Endometrial microvascular endothelial cells (primary cell): ENCODE measurements around the gene CARMIL1. TPM values are rescaled to one million over a fixed set of nuclear protein-coding genes. Genes with fewer than 3 reads are reported as not detected.

Experiments used
- in situ Hi-C: cut with HindIII; loops from 2 replicates; pipeline ENCODE4 v1.10.0; 2017; ENCODE audit warnings: low sequenced_read_pairs, low pct_unique_long_range_greater_than_20kb; ENCODE audit errors: inconsistent ontology term
- total RNA-seq: library from RNA; depleted of rRNA; stranded (reverse); fragments of >200 nt; gene quantifications from one replicate; pipeline ENCODE4 v1.2.3, GENCODE V29; 2015; ENCODE audit errors: inconsistent ontology term

The CARMIL1 gene
- total RNA-seq, 1 donor from 2014 or later = 1.0 TPM

- in situ Hi-C loops = loop anchor here (25.0 kb wide), 1 partner anchor 237 kb away; no protein-coding TSS in a partner anchor
Observed at GRCh38 chr6:25499615-25500235, 220.6 kb downstream of the CARMIL1 start.

DNA sequence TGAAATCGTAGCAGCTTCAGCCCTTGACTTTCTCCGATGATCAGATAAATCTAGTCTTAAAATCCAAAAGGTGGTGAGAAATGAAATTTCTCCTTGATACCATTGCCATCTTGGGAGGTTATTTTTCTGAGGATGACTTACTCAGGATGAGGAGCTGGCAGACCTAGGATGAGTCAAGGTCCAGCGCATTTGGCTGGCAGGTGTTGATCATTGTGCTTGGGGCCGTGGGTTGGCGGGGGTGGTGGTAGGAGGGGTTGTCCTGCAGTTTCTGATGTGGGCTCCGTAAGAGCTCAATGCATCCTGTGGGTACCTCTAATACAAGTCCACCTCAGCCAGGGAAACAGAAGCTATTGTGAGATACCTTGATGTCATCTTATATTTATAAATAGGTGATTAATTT, 224.5 kb downstream of the CARMIL1 start:
- in situ Hi-C loops = no loop called here

- in situ Hi-C loops = no loop called here
Observed at GRCh38 chr6:25504661-25505060, 225.5 kb downstream of the CARMIL1 start.

DNA sequence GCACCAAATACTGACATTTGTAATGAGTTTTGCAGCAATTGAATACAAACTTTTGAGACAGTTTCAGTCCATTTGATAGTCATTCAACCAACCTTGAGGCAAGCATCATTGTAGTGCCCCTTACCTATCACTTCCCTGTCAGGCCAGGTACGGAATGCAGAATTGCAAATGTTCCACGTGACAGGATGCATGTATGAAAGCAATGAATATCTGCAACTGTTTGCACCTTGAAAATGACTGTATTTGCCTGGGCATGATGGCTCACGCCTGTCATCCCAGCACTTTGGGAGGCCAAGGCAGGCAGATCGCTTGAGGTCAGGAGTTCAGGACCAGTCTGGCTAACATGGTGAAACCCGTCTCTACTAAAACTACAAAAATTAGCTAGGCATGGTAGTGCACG, 226.8 kb downstream of the CARMIL1 start:
- in situ Hi-C loops = no loop called here

- in situ Hi-C loops = no loop called here
Observed at GRCh38 chr6:25508051-25508450, 228.9 kb downstream of the CARMIL1 start.

DNA sequence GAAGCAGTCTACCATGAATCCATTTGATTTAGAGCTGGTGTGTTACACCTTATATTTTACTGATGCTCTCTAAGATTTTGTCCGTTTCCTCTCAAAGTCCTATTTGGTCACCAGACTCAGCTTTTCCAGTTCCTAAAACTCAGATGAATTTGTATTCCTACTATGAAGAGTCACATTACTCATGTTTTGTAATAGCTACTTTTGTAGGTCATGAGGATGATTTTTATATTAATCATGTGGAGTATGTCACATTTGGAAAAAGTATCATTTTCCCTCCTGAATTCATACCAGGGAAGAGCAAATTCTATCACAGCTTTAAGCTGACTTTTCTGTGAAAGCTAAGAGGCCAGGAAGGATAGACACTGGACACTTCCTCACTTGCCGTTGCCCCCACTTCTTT, 232.2 kb downstream of the CARMIL1 start:
- in situ Hi-C loops = no loop called here

DNA sequence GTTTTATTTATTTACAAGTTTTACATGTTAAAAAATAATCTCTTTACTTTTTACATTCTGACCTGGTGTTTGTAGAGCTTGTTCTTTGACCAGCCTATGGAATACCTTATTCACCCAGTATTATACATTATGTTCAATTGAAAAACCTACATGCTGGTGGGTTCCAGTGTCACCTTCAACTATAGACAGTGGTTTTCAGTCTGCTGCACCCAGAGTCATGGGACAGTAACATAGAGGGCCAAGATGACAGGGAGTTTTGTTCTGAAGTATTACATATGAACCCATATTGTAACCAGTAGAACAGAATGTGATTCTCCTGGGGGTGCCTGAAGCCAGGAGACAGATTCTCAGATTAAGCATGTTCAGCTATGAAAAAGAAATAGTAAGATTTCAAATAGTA, 233.4 kb downstream of the CARMIL1 start:
- in situ Hi-C loops = no loop called here

DNA sequence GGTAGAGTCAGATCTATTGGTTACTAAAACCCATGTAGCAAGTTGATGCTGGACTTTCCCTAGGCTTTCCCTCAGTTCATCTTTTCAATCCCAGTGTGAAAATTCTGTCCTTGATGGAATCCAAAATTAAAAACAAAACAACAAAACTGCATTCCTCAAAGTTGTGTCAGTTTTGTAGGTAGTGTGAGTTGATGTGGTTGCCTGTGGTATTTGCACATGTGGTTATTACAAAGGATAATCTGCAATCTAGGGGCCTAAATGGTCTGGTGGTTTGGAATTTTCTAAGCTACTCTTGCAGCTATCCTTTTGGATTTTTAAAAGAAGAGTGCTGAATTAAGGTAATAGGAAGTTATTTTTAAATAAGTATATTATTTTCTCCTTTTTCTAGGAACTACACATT, 240.7 kb downstream of the CARMIL1 start:
- in situ Hi-C loops = no loop called here

DNA sequence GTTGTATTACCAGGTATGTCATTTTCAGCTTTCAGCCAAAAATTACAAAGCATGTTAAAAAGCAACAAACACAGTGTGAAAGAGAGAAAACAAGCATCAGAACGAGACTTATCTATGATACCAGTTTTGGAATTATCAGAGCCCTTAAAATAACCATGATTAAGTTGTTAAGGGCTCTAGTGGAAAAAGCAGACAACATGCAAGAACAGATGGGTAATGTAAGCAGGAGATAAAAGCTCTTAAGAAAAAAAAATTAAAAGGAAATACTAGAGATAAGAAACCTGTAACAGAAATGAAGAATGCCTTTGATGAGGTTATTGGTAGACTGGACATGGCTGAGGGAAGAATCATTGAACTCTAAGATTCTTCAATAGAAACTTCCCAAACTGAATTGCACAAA, 245.4 kb downstream of the CARMIL1 start:
- in situ Hi-C loops = no loop called here

GRCh38 chr6:25525078-25525477, 245.9 kb downstream of the CARMIL1 start:
- in situ Hi-C loops = no loop called here

DNA sequence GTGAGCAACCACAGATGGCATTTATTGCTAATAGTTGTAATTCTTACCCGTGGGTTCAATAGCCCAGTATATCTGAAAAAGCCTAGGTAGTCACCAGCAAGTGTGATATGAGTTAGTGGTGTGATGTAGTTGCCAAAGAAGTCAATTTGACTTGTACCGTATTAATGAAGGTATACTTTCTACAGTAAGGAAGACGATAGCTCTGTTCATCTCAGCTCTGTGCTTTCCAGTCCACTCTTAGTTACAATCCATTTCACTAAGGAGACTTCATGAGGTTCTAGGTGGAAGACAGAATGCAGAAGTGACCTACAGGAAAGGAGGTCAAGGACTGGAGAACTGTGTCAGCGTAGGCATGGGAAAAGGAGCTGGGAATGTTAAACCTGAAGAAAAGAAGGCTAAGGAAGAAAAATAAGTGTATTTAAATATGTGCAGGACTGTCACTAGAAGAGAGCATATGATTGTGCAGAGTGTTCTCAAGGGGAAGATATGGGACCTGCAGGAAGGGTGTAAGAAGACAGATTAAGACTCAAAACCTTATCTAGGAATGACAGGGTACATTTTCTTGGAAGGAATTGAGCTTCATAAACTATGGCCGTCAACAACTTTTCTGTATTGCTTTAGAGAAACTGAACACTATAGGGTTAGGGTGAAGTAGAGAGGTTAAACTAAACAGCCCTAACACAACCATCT, 255.9 kb downstream of the CARMIL1 start:
- in situ Hi-C loops = no loop called here

GRCh38 chr6:25535632-25536225, 256.6 kb downstream of the CARMIL1 start:
- in situ Hi-C loops = no loop called here

- in situ Hi-C loops = no loop called here
Observed at GRCh38 chr6:25536781-25537180, 257.6 kb downstream of the CARMIL1 start.

- in situ Hi-C loops = no loop called here
Observed at GRCh38 chr6:25537349-25538018, 258.3 kb downstream of the CARMIL1 start.

- in situ Hi-C loops = no loop called here
Observed at GRCh38 chr6:25541228-25541627, 262.1 kb downstream of the CARMIL1 start.

GRCh38 chr6:25542984-25543910, 264.1 kb downstream of the CARMIL1 start:
- in situ Hi-C loops = no loop called here

DNA sequence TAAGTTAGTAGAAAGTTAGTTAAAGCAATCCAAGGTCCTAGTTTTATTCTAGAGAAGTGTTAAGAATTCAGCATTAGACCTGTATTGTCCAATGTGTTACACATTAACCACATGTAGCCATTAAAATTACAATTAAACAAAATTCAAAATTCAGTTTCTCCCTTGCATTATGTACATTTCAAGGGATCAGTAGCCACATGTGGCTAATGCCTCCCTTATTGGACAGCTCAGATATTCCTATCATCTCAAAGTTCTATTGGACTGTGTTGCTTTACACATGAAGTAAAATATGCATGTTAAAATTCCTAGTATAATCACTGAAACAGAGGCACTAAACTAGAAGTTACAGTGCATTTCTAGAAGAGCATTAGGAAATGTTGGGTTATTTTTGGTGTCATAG, 265.7 kb downstream of the CARMIL1 start:
- in situ Hi-C loops = no loop called here

DNA sequence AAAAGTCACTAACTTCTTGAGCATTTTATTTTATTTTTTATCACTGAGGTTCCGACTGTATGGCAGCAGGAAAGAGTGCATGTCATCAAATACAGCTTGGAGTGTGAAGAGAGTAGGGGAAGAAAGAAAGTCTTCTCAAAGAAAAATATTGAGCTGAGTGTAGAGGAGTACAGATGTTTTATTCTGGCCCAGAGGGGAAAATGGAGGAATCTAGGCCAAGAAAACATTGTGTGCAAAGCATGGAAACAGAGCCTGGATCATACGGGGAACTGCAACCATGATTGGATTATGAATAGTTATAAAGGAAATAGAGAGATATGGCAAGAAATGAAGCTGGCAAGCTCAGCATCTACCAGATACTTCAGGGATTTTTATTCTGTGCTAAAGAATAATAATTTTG, 268.6 kb downstream of the CARMIL1 start:
- in situ Hi-C loops = no loop called here

GRCh38 chr6:25548451-25548850, 269.3 kb downstream of the CARMIL1 start:
- in situ Hi-C loops = no loop called here
